ENCODE results near the gene DDX51. TPM values are rescaled to one million over a fixed set of nuclear protein-coding genes. Genes with fewer than 3 reads are reported as not detected.
"Not testable (repeated sequence)": the region's sequence is repeated elsewhere in the genome, so short reads cannot be mapped to it uniquely, and the experiment has no call there.

DDX51 gene
- total RNA-seq, 1 donor from 2014 or later, result 5.1 TPM

GRCh38 chr12:132117558-132117875 lies 26.6 kb downstream of the DDX51 start:
- DNase-seq (ENCODE audit: low read depth in 2 of 2), result no peak

GRCh38 chr12:132116709-132117557 lies 27.2 kb downstream of the DDX51 start:
- no peak for DNase-seq (ENCODE audit: low read depth in 2 of 2)

- no peak for DNase-seq (ENCODE audit: low read depth in 2 of 2)
These were observed 28.6 kb downstream of the DDX51 start for GRCh38 chr12:132115500-132115899.

GRCh38 chr12:132114667-132115066 lies 29.5 kb downstream of the DDX51 start:
- no peak for DNase-seq (ENCODE audit: low read depth in 2 of 2)

- no peak for DNase-seq (ENCODE audit: low read depth in 2 of 2)
These were observed 32.3 kb downstream of the DDX51 start for GRCh38 chr12:132111654-132112304.

GRCh38 chr12:132110677-132111076 lies 33.4 kb downstream of the DDX51 start:
- DNase-seq (ENCODE audit: low read depth in 2 of 2), result no peak

GRCh38 chr12:132109741-132110140 lies 34.4 kb downstream of the DDX51 start:
- DNase-seq (ENCODE audit: low read depth in 2 of 2), result peak in 1 of 2 donors; percentile 77

GRCh38 chr12:132108211-132108832 lies 35.8 kb downstream of the DDX51 start:
- DNase-seq (ENCODE audit: low read depth in 2 of 2), result no peak

GRCh38 chr12:132106921-132107320 lies 37.2 kb downstream of the DDX51 start:
- no peak for DNase-seq (ENCODE audit: low read depth in 2 of 2)

GRCh38 chr12:132105467-132105866 lies 38.7 kb downstream of the DDX51 start:
- no peak for DNase-seq (ENCODE audit: low read depth in 2 of 2)

GRCh38 chr12:132103542-132104308 lies 40.4 kb downstream of the DDX51 start:
- DNase-seq (ENCODE audit: low read depth in 2 of 2), result no peak

- DNase-seq (ENCODE audit: low read depth in 2 of 2), result not testable (repeated sequence)
These were observed 41.0 kb downstream of the DDX51 start for GRCh38 chr12:132103072-132103471.

- no peak for DNase-seq (ENCODE audit: low read depth in 2 of 2)
These were observed 41.8 kb downstream of the DDX51 start for GRCh38 chr12:132102297-132102696.

- DNase-seq (ENCODE audit: low read depth in 2 of 2), result no peak
These were observed 43.6 kb downstream of the DDX51 start for GRCh38 chr12:132100306-132101065.

- DNase-seq (ENCODE audit: low read depth in 2 of 2), result no peak
These were observed 44.4 kb downstream of the DDX51 start for GRCh38 chr12:132099739-132100138.

- DNase-seq (ENCODE audit: low read depth in 2 of 2), result no peak
These were observed 48.4 kb downstream of the DDX51 start for GRCh38 chr12:132095520-132096409.

- no peak for DNase-seq (ENCODE audit: low read depth in 2 of 2)
These were observed 49.7 kb downstream of the DDX51 start for GRCh38 chr12:132094269-132094891.

GRCh38 chr12:132089407-132089910 lies 54.7 kb downstream of the DDX51 start:
- DNase-seq (ENCODE audit: low read depth in 2 of 2), result peak; percentile 42 to 64
